HG03280 (cell line): ENCODE measurements around the gene CCDC6.
"Not testable (repeated sequence)": the region's sequence is repeated elsewhere in the genome, so short reads cannot be mapped to it uniquely, and the experiment has no call there.

Experiments used
- ATAC-seq: cut with Tn5 transposase; IDR thresholded peaks from one replicate; pipeline ENCODE4 v1.9.1; 2021; ENCODE audit warnings: mild to moderate bottlenecking, moderate library complexity; ENCODE audit not compliant: unreplicated experiment

The CCDC6 gene

GRCh38 chr10:59905731-59906416, 482 bp downstream of the CCDC6 start:
- no peak for ATAC-seq

GRCh38 chr10:59905066-59905730, 1.2 kb downstream of the CCDC6 start:
- ATAC-seq, result peak; percentile 37

GRCh38 chr10:59904426-59905065, 1.8 kb downstream of the CCDC6 start:
- no peak for ATAC-seq

- ATAC-seq, result no peak
These were observed 2.5 kb downstream of the CCDC6 start for GRCh38 chr10:59903871-59904270.

- no peak for ATAC-seq
These were observed 4.3 kb downstream of the CCDC6 start for GRCh38 chr10:59902016-59902415.

GRCh38 chr10:59901470-59901869, 4.9 kb downstream of the CCDC6 start:
- ATAC-seq, result no peak

GRCh38 chr10:59900048-59900727, 6.2 kb downstream of the CCDC6 start:
- ATAC-seq, result no peak

GRCh38 chr10:59898125-59898835, 8.1 kb downstream of the CCDC6 start:
- no peak for ATAC-seq

GRCh38 chr10:59896191-59896590, 10.2 kb downstream of the CCDC6 start:
- no peak for ATAC-seq

- no peak for ATAC-seq
These were observed 10.7 kb downstream of the CCDC6 start for GRCh38 chr10:59895629-59896116.

- ATAC-seq, result no peak
These were observed 12.2 kb downstream of the CCDC6 start for GRCh38 chr10:59894114-59894513.

GRCh38 chr10:59892697-59893096, 13.7 kb downstream of the CCDC6 start:
- no peak for ATAC-seq

- ATAC-seq, result no peak
These were observed 14.4 kb downstream of the CCDC6 start for GRCh38 chr10:59891936-59892335.

- no peak for ATAC-seq
These were observed 15.0 kb downstream of the CCDC6 start for GRCh38 chr10:59891349-59891748.

GRCh38 chr10:59888781-59889435, 17.4 kb downstream of the CCDC6 start:
- no peak for ATAC-seq

- no peak for ATAC-seq
These were observed 18.2 kb downstream of the CCDC6 start for GRCh38 chr10:59887972-59888640.

- no peak for ATAC-seq
These were observed 19.4 kb downstream of the CCDC6 start for GRCh38 chr10:59887006-59887405.

- peak; percentile 93 for ATAC-seq
These were observed 20.8 kb downstream of the CCDC6 start for GRCh38 chr10:59885430-59886134.

GRCh38 chr10:59884893-59885292, 21.5 kb downstream of the CCDC6 start:
- ATAC-seq, result not testable (repeated sequence)
